HuH-7.5 (cell line): ENCODE results near the gene CFL1.
"Not testable (repeated sequence)": the region's sequence is repeated elsewhere in the genome, so short reads cannot be mapped to it uniquely, and the experiment has no call there.

Source experiments
- DNase-seq: peaks from one replicate; pipeline ENCODE4 v3.0.0; 2011; ENCODE audit warnings: low spot score

CFL1 gene

DNA sequence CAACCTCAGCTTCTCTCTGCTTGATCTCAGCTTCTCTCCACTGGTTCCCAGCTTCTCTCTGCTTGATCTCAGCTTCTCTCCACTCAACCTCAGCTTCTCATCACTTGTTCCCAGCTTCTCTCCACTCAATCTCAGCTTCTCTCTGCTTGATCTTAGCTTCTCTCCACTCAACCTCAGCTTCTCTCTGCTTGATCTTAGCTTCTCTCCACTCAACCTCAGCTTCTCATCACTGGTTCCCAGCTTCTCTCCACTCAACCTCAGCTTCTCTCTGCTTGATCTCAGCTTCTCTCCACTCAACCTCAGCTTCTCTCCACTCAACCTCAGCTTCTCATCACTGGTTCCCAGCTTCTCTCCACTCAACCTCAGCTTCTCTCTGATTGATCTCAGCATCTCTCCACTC, 25.7 kb downstream of the CFL1 start:
- DNase-seq, result not testable (repeated sequence)

DNA sequence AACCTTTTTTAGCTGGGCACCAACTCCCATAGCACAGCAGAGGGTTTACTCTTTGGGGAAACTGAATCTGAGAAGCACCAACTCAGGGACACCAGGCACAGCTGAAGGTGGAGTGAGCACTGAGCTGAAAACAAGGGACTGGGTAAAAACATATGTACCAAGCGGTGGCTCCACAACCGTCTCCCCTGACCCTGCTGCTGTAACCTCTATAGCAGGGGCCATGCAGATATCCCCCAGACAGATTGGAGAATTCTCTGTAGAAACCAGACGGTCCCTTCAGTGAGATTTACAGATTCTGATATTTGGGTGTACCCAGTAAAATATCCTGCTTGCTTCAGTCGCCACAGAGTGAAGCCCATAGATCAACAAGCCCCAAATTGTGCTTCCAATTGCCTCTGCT, 28.5 kb downstream of the CFL1 start:
- no peak for DNase-seq

DNA sequence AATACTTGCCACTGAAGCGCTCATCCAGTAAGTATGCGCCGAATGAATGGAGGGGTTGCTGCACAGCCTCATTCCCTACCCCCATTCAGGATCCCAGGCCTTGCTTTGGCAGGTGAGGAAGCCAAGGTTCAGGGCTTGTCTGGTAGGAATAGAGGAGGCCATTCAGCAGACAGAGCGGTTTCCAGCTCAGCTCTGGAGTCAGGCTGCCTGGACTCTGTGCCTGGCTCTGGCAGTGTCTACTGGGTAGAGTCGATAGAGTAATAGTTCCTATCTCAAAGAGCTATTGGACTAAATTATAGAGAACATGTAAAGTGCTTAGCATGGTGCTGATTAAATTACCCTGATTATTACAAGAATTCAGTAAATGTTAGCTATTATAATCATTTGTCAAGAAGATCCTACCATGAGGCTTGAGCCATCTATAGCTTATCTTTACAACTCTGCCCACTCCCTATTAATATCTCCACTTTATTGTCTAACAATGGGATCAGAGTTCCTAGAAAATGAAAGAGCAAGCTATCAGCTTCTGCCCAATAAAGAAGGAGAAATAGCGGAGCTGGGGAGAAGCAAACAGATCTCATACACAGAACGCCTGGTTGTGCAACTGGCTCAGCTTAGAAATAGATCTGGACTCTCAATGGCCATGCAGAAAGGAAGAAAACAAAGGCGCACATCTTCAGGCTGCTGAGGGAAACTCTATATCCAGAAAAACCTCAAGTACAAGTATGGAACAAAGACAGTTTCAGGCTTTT, 30.8 kb downstream of the CFL1 start:
- no peak for DNase-seq

DNA sequence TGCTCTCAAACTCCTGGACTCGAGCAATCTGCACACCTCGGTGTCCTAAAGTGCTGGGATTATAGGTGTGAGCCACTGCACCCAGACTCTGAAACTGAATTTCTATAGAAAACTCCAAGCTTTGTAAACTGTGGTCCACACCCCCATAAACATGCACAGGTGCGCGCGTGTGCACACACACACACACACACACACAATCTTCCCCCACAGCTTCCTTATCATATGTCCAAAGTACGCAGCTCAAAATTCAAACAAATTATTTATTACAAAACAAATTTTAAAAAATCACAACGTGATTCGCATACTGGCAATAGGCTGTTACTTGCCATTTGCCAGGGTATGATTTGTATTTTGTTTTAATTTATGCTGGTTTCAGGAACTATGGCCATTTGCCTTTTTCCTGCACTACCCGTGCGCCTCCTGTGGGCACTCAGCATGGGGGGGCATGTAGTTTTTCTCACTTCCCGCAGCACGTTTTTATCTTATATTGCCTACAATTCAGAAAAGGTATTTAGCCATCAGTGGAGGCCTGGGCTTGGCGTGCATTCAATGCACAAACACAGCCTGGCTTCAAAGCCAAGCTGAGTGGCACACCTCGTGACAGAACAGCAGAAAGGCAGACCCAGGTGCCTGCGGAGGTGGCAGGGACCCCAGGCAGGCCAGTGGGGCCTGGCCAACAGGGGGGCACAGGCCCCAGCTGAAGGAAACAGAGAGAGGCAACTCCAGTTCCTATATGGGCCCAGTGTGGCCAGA, 35.0 kb downstream of the CFL1 start:
- DNase-seq, result no peak

DNA sequence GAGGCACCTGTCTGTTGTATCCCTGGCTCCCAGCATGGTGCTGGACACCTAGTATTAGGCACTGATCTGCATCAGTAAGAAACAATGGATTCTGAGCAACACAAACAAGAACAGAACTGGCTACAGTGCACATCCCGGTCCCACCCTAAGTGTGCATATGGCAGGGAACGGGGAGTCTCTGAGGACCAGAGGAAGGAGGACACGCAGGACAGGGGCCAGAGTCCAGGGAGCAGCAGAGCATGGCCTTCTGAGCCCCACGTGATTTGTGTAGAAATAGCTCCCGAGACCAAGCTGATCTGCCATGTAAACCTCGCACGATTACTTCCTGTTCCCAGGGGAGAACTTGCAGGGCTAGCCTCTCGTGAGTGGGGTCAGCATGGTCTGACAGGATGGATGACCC, 36.9 kb downstream of the CFL1 start:
- DNase-seq, result no peak

DNA sequence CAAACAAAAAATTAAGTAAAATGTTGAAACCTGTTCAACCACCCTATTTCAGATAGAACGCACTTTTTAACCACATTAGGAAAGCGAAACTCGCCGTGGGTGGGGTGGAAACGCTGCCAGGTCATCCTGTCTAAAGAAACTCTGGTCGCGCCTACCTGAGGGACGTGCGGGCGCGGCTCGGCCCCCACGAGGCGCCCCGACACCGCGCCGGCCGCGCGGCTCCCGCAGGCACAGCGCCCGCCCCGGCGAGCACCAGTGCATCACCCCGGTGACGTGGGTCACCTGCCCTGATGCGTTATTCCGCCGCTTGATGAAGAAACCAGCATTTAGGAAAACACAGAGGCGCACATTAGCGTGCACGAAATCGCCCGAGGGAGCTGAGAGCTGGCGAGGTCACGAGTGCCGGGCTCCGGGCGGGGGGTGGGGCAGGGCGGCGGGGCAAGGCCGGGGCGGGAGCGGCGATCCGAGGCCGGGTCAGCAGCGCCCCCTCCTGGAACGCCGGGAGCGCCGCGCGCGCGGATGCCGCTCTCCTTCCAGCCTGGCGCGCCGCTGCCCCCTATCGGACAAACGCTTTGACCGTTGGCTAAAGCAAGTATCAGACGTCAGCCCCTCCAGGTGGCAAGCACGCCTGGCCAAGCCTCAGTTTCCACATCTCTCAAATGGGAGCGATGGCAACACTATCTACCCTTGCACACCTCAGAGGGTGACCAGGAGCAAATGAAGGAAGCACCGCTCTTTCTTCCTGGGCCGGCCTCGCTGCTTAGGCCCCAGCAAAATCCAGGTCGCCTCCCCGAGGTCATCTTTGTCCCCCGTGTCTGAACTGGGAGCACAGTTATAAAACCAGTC, 39.9 kb downstream of the CFL1 start:
- DNase-seq, result peak; percentile 81

DNA sequence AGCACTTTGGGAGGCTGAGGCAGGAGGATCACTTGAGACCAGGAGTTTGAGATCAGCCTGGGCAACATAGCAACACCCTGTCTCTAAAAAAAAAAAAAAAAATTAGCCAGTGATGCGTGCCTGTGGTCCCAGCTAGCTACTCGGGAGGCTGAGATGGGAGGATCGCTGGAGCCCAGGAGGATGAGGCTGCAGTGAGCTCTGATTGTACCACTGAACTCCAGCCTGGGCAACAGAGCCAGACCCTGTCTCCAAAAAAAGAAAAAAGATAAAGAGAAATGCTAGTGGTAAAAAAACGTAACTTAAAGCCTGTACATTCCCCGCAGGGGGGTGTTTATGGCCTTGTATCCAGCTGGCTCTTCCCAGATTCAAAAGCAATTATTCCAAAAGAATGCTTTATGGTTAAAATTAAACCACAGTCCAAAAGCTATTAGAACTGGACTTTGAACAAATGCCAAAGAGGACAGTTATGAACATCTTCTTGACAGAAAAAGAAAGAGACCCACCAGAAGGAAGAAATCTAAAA, 40.6 kb downstream of the CFL1 start:
- DNase-seq, result no peak

DNA sequence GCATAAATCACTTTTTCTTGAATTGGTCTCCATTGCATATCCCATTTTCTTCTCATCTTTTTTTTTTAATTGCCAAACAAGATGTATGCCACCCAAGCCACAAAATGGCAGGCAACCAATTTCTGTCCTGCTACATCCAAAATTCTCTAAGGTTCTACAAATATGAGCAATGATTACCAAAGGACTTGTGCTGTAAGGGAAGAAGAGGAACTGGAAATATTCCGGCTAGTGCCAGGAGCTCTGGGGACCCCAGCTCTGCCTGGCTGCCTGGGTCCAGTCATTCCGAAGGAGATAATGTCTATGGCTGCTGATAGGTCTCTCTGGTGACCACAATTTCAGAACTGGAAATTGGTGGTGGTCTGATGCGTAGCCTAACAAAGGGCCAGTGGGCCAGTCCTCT, 41.3 kb downstream of the CFL1 start:
- no peak for DNase-seq

DNA sequence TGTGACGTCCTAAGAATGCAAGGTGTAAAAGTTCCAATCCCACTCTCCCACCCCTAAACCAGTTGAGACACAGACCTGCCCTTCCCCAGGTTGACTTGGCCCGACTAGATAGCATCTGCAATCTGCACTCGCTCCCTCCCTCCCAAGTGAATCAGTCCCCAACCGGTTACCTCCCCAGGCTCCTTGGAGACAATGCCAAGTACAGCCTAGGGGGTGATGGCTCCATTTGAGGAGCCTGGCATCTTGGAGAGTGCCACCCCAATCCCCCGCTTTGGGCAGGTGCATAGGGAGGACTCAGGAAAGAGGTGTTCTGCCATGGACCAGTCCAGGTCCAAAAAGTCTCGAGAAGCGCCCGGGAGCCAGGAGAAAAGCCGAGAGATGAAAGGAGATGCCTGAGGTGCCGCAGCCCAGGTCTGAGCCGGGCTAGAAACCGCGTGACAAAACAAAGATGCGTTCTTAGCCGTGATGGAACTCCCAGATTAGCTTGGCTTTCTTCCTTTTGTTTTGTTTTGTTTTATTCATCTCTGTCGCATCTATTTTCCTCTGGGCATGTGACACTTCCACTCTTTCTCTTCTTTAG, 42.9 kb downstream of the CFL1 start:
- DNase-seq, result no peak

DNA sequence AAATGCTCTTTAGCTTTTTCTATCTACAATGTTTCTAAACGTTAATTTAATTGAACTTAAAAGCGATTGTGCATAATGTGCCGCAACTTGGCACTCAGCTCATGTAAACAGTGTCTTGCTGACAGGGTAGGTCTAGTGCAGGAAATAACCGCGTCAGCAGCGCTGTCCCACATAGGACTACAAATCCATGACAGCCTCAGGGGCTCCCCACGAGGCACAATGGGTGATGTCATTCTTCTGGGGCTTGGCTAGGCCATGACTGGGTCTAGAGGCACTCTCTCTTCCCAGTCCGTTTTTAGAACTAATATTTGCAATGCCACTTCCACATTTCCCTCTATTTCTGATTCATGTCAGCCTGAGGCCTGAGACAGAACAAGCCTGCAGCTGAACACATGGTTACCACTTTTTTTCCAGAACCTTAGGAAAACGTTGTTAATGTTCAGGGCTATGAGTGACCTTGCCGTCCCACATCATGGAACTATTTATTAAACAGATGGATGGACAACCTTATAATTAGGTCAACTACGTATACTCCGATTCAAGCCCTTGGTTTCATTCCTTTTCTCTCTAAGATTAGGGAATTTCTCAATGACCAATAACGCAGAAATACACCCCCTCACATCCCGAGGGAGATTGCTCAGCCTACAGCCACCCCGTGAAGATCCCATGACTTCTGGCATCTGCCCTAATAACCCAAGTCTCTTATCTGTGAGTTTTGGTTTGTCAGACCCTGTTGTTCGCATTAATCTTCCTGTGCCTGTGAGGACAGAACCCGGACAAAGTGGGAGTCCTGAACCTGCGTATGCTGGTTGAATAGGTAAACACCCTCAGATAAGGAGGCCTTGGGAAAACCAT, 43.6 kb downstream of the CFL1 start:
- no peak for DNase-seq

DNA sequence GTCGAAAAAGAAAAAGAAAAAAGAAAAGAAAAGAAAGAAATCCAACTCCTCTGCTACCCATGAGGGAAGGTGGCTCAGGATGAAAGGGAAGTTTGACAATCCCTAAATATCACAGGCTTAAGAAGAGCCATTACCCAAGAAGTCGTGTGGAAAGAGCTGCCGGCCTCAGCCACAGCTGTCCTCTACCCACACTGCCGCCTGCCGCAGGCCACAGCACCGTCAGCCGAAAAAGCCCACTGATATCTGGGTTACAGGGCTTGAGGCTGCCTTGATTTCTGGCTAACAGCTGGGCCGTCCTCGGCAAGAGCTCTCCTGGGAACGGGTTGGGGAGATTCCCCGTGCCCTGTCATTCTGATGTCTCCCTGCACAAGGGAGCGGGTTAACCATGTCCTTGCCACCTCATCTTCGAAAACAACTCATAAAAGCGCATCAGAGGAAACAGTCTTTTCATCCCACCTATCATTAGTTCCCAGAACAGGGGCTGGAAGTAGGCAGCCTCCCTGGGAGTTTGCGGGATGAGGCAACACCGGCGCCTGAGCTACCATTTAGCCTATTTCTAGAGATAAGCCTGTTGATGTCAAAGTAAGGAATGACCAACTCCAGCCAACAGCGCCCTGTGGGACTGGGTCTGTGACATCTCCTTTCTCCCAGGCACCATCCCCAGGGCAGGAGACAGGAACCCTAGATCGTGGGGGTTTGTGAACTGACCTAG, 46.1 kb downstream of the CFL1 start:
- no peak for DNase-seq

DNA sequence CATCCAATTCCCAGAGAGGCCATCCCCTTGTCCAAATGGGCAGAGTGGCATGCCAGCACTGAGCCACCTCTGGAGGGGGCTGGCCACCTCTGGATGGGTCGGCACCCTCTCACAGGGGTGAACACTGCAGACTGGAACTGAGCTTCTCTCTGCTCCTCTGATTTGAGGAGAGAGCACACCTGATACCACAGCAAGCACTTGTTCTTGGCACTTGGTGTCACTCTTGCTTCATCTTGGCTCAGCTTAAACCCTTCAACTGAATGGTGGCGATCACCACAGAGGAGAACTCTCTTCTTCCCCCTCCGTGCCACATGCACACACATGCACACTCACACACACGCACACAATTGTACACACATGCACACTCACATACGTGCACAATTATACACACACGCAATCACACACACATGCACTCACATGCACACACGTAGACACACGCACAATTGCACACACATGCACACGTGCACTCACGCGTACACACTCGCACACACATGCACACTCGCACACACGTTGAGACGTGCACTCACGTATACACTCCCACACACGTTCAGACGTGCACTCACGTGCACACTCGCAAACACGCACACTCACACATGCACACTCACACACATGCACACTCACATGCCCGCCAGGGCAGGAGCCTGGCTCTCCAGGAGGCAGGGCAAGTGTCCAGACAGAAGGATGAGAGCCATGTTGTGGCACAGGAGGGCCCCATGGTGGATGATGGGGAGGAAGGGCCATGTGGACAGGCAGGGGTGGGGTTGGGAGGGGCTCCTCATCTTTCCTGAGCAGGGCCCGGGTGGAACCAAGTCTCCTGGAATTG, 47.7 kb downstream of the CFL1 start:
- DNase-seq, result no peak

DNA sequence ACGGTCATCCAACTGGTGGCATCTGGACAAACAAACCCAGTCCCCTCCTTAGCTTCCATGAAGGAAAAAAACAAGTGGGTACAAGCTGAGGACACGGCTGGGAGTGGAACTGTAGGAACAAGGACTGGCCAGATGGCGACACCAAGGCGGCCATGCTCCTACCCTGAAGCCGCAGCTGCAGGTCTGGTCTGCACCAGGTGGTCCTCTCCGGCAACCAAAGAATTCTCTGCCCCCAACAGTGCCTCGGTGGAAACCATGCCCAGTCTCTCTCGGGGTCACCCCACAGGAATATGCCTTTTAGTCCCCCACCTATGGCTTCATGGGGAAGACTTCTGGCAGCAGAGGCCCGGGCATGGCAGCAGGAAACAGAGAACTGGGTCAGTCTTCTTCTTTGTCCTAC, 48.5 kb downstream of the CFL1 start:
- DNase-seq, result no peak

DNA sequence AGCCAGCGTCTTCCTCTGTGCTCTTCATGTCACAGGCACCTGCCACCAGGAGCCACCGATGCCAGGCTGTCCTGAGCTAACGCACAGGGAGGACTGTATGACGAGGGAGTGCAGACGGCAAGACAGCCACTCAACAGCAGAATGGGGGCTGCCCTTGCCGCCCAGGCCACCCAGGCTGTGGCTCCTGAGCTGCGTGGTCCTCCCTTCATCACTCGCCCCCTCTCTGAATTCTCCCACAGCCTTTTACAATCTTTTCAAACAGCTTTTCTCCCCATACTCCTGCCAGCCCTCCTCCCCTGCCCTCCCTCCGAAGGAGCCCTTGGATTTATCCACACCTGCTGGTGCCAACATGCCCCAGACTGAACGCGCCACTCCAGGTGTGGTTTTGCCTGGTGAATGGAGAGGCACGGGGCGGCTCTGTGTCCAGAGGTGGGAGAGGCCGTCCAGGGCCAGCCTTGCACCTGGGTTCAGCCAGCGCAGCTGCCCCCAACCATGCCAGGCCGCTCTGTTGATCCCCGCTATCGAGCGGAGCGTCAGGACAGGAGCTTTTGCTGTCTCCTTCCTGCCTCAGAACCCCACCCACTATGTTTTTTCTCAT, 49.1 kb downstream of the CFL1 start:
- DNase-seq, result no peak

DNA sequence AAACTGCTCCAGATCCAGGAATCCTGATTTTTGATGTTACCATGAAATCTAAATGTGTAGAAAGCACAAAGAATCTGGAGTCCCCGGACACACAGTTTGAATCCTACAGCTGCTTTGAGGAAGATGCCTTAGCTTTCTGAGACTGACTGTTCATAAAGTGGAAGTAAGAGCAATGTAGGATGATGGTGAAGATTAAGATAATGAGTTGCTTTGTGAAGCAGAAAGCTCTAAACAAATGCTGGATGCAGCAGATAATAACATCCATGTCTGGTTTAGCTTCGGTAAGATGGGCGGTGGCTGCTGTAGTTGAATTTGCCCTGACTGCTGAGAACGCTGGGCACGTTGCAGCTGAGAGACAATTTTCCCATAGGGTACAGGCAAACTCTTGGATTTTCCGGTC, 51.0 kb downstream of the CFL1 start:
- DNase-seq, result no peak
